SU-DHL-6 (cell line): ENCODE results near the gene TRAPPC2B.

Experiments used
- H2AFZ ChIP-seq: fragments of 200-600 bp; sonication (generic); 2 replicates; pipeline ENCODE4 v1.6.1; 2014; ENCODE audit warnings: low read depth, mild to moderate bottlenecking, moderate library complexity, mixed read lengths, antibody characterized with exemption, low read length; ENCODE audit not compliant: severe bottlenecking
- H3F3A ChIP-seq: fragments of 200-600 bp; shearing (Covaris generic); 2 replicates; pipeline ENCODE4 v1.6.0; 2016; ENCODE audit warnings: antibody characterized with exemption, mild to moderate bottlenecking; ENCODE audit not compliant: insufficient read depth
- H3K27ac ChIP-seq: fragments of 200-600 bp; sonication (generic); 2 replicates; pipeline ENCODE4 v1.5.1; 2016; ENCODE audit warnings: low read depth, mild to moderate bottlenecking, low read length, moderate library complexity, mixed read lengths
- H3K27me3 ChIP-seq: fragments of 200-600 bp; sonication (generic), shearing (Covaris generic); 2 replicates; pipeline ENCODE4 v1.6.0; 2014; ENCODE audit warnings: mild to moderate bottlenecking, low read length
- H3K36me3 ChIP-seq: fragments of 200-600 bp; sonication (generic); 2 replicates; pipeline ENCODE4 v1.6.1; 2014; ENCODE audit warnings: mild to moderate bottlenecking, low read length, mixed read lengths
- H3K4me2 ChIP-seq: fragments of 300-600, 200-600 bp; shearing (Covaris generic), sonication (generic); 2 replicates; pipeline ENCODE4 v1.6.0; 2014; ENCODE audit warnings: low read length, low read depth, mild to moderate bottlenecking; ENCODE audit not compliant: poor library complexity, severe bottlenecking
- H3K4me3 ChIP-seq: fragments of 200-600 bp; sonication (generic); 2 replicates; pipeline ENCODE4 v1.5.1; 2014; ENCODE audit warnings: antibody characterized with exemption, low read length, mild to moderate bottlenecking, mixed read lengths; ENCODE audit not compliant: insufficient read depth, poor library complexity, severe bottlenecking
- H3K79me2 ChIP-seq: fragments of 200-600 bp; sonication (generic); 2 replicates; pipeline ENCODE4 v1.6.1; 2014; ENCODE audit warnings: mild to moderate bottlenecking, low read length, moderate library complexity; ENCODE audit not compliant: insufficient read depth
- H3K9ac ChIP-seq: fragments of 200-600 bp; sonication (generic); 2 replicates; pipeline ENCODE4 v1.7.0; 2014; ENCODE audit warnings: mild to moderate bottlenecking, low read length
- H3K9me2 ChIP-seq: fragments of 200-600 bp; sonication (generic); replicated peaks from 2 replicates; pipeline ENCODE4 v1.6.1; 2014; ENCODE audit warnings: low read length; ENCODE audit not compliant: insufficient read depth
- H3K9me3 ChIP-seq: fragments of 200-600 bp; sonication (generic); 2 replicates; pipeline ENCODE4 v1.6.1; 2014; ENCODE audit warnings: low read length, mixed read lengths; ENCODE audit not compliant: insufficient read depth
- H4K20me1 ChIP-seq: fragments of 200-600 bp; sonication (generic); 2 replicates; pipeline ENCODE4 v1.6.1; 2014; ENCODE audit warnings: low read depth, mild to moderate bottlenecking, antibody characterized with exemption, low read length, moderate library complexity, mixed read lengths
- EZH2phosphoT487 ChIP-seq: fragments of 200-600 bp; sonication (generic), shearing (Covaris generic); conservative IDR thresholded peaks from 2 replicates; pipeline ENCODE4 v1.6.1; 2018; ENCODE audit warnings: mild to moderate bottlenecking, antibody characterized with exemption, low read length, moderate library complexity, mixed read lengths
- TF ChIP-seq, protein P1 (sequence below): fragments of 200-600 bp; sonication (generic); IDR thresholded peaks from one replicate; pipeline ENCODE4 v1.5.1; 2017; ENCODE audit warnings: antibody characterized with exemption, mild to moderate bottlenecking, low read length, moderate library complexity; ENCODE audit not compliant: insufficient read depth, poor library complexity, severe bottlenecking

TRAPPC2B gene

DNA sequence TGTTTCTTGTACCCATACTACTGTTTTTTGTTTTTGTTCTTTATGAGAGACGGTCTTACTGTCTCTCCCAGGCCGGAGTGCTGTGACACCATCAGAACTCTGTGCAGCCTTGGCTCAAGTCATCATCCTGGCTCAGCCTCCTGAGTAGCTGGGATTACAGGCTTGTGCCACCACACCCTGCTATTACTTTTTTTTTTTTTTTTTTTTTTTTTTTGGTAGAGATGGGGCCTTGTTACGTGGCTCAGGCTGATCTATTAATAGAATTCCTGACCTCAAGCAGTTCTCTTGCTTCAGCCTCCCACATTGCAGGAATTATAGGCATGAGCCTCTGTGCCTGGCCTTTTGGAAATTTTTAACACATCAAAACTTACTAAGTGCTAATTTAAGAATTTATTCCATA, 15.2 kb upstream of the TRAPPC2B start:
- no peak overlapping the region for H3K9ac ChIP-seq
- H3F3A ChIP-seq = no peaks in the 10 kb centered on the region
- H3K9me2 ChIP-seq = no peaks in the 10 kb centered on the region
- no peak overlapping the region for H3K27ac ChIP-seq
- peaks cover 14% of the 10 kb centered on the region for H3K79me2 ChIP-seq
- H3K27me3 ChIP-seq = no peaks in the 10 kb centered on the region
- H3K9me3 ChIP-seq = no peaks in the 10 kb centered on the region
- no peak overlapping the region for H3K4me3 ChIP-seq
- no peaks in the 10 kb centered on the region for H3K36me3 ChIP-seq
- H2AFZ ChIP-seq = no peak overlapping the region
- H3K4me2 ChIP-seq = no peak overlapping the region
- H4K20me1 ChIP-seq = peaks cover 3% of the 10 kb centered on the region; the same call in 1 of the 2 replicates
- TF ChIP-seq, protein P1, sequence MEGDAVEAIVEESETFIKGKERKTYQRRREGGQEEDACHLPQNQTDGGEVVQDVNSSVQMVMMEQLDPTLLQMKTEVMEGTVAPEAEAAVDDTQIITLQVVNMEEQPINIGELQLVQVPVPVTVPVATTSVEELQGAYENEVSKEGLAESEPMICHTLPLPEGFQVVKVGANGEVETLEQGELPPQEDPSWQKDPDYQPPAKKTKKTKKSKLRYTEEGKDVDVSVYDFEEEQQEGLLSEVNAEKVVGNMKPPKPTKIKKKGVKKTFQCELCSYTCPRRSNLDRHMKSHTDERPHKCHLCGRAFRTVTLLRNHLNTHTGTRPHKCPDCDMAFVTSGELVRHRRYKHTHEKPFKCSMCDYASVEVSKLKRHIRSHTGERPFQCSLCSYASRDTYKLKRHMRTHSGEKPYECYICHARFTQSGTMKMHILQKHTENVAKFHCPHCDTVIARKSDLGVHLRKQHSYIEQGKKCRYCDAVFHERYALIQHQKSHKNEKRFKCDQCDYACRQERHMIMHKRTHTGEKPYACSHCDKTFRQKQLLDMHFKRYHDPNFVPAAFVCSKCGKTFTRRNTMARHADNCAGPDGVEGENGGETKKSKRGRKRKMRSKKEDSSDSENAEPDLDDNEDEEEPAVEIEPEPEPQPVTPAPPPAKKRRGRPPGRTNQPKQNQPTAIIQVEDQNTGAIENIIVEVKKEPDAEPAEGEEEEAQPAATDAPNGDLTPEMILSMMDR = no peak
- TF ChIP-seq EZH2phosphoT487 = no peak

DNA sequence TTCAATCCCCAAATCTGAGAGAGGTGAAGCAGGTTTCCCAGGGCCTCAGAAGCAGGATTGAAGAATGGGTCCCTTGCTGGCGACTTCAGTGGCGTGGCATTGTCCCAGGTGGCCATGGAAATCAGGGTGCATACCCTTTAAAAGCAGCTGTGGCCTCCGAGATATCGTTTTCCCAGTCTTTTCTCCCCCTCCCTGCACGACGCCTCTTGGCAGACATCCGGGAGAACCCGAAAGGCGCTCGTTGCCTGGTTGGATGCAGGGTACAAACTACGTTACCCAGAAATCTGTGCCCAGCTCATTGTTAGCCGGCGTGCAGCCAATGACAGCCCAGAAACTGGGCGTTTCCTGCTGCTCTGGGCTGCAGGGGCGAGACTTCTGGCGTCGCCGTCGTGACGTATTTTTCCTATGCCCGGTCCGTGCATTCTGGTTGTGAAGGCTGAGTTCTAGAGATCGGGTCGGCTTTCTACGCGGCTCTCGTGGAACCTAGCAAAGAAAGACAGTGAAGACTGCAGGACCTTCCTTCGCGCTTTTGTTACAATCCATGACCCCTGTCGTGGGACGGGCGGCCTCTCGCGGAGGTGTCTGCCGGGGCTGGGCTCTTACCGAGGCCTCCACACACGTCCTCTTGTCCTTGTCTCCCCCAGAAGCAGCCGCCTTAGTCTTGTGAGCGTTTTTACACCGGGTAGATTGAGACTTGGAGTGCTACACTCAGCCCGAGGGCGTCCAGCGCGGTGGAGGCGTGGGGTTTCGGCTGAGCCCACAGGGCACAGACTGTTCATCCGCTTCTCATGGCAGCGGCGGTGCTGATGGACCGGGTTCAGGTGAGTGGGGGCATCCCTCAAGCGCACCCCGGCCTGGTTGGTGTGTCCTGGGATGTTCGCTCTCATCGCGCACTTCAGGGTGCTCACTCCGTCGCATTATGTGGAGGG, 12.2 kb upstream of the TRAPPC2B start, which contains the start of gene ZNF304:
ZNF304 (plus strand) TSS at position 395 of the 929 bp plus-strand sequence; CDS start at position 789, 394 bp downstream.
- Histone ChIP-seq H3K9ac (peak within 1 kb of the TSS; percentile 65), H3K27me3 (no peaks in the 10 kb centered on the region), H3K27ac (no peak within 1 kb of the TSS), H4K20me1 (no peaks in the 10 kb centered on the region), H3K9me2 (no peaks in the 10 kb centered on the region), H3K4me3 (peak within 1 kb of the TSS; percentile 79), H3K4me2 (peak within 1 kb of the TSS; percentile 68), H3F3A (no peaks in the 10 kb centered on the region), H3K36me3 (no peaks in the 10 kb centered on the region), H2AFZ (peak within 1 kb of the TSS; percentile 82), H3K79me2 (peaks cover 14% of the 10 kb centered on the region), H3K9me3 (no peaks in the 10 kb centered on the region)
- TF ChIP-seq EZH2phosphoT487 = no peak
- TF ChIP-seq, protein P1 = no peak

DNA sequence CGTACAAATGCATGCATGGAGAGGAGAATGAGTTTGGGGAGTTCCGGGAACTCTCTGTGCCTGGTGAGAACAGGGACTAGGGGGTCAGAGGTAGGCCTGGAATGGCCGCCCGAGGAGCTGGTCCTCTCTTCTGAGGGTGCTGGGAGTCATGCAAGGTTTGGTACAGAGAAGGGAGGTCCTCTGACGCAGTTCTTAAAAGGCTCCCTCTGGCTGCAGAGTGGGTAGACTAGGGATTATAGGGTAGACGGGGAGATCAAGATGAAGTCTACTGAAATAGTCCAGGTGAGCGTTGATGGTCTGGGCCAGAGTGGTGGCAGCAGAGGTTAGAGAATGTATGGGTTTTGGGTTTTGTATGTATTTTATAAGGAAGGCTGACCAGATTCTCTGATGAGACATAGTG, 11.5 kb upstream of the TRAPPC2B start:
- TF ChIP-seq, protein P1 = no peak
- TF ChIP-seq EZH2phosphoT487 = no peak
- no peaks in the 10 kb centered on the region for H4K20me1 ChIP-seq
- H3K9ac ChIP-seq = peak overlapping the region; percentile 65
- H3K79me2 ChIP-seq = peaks cover 14% of the 10 kb centered on the region
- H3K36me3 ChIP-seq = no peaks in the 10 kb centered on the region
- peak overlapping the region; percentile 63 for H3K4me2 ChIP-seq
- no peaks in the 10 kb centered on the region for H3K9me3 ChIP-seq
- no peak overlapping the region for H2AFZ ChIP-seq
- H3K27me3 ChIP-seq = no peaks in the 10 kb centered on the region
- H3K4me3 ChIP-seq = peak overlapping the region; percentile 79
- no peak overlapping the region for H3K27ac ChIP-seq
- H3K9me2 ChIP-seq = no peaks in the 10 kb centered on the region
- no peaks in the 10 kb centered on the region for H3F3A ChIP-seq
